ENCODE data around the gene PDE9A. TPM values are rescaled to one million over a fixed set of nuclear protein-coding genes. Genes with fewer than 3 reads are reported as not detected.

PDE9A gene
- total and polyA plus RNA-seq, 2 experiments from 2014 or later: 26.5 to 31.1 TPM

DNA sequence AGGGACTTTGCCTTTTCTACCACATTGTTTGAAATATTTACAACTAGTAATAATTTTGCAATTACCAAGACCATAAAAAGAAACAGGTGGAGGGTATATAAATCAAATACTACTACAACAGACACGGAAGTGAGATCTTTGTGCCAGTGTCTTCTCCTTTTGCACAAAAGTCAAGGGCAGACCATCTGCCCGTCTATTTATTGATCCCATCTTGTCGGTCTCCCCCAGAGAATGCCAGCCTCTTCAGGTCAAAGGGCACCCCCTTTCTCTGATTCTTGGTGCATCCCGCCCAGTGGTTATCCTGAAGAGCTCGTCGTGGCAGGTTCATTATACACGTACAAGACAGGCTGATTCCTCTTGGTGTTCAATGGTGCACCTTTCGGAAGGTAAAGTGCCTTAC, 4.8 kb upstream of the PDE9A start (continued):
- TF ChIP-seq, protein P1, sequence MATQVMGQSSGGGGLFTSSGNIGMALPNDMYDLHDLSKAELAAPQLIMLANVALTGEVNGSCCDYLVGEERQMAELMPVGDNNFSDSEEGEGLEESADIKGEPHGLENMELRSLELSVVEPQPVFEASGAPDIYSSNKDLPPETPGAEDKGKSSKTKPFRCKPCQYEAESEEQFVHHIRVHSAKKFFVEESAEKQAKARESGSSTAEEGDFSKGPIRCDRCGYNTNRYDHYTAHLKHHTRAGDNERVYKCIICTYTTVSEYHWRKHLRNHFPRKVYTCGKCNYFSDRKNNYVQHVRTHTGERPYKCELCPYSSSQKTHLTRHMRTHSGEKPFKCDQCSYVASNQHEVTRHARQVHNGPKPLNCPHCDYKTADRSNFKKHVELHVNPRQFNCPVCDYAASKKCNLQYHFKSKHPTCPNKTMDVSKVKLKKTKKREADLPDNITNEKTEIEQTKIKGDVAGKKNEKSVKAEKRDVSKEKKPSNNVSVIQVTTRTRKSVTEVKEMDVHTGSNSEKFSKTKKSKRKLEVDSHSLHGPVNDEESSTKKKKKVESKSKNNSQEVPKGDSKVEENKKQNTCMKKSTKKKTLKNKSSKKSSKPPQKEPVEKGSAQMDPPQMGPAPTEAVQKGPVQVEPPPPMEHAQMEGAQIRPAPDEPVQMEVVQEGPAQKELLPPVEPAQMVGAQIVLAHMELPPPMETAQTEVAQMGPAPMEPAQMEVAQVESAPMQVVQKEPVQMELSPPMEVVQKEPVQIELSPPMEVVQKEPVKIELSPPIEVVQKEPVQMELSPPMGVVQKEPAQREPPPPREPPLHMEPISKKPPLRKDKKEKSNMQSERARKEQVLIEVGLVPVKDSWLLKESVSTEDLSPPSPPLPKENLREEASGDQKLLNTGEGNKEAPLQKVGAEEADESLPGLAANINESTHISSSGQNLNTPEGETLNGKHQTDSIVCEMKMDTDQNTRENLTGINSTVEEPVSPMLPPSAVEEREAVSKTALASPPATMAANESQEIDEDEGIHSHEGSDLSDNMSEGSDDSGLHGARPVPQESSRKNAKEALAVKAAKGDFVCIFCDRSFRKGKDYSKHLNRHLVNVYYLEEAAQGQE (IDR thresholded peaks at IDR 0.05; ENCODE audit: unreplicated experiment): no peak
- no peak for TF ChIP-seq JUNB (IDR thresholded peaks at IDR 0.05; ENCODE audit: unreplicated experiment)
- TF ChIP-seq EZH2phosphoT487 (IDR thresholded peaks at IDR 0.05; ENCODE audit: unreplicated experiment): no peak
- TF ChIP-seq POLR2AphosphoS5 (IDR thresholded peaks at IDR 0.05; ENCODE audit: low read depth): no peak
- TF ChIP-seq EZH2 (IDR thresholded peaks at IDR 0.05; ENCODE audit: low read depth, unreplicated experiment): no peak
- TF ChIP-seq, protein P2, sequence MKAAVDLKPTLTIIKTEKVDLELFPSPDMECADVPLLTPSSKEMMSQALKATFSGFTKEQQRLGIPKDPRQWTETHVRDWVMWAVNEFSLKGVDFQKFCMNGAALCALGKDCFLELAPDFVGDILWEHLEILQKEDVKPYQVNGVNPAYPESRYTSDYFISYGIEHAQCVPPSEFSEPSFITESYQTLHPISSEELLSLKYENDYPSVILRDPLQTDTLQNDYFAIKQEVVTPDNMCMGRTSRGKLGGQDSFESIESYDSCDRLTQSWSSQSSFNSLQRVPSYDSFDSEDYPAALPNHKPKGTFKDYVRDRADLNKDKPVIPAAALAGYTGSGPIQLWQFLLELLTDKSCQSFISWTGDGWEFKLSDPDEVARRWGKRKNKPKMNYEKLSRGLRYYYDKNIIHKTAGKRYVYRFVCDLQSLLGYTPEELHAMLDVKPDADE (IDR thresholded peaks at IDR 0.05): no peak
- TF ChIP-seq STAT1 (IDR thresholded peaks at IDR 0.05; ENCODE audit: unreplicated experiment): no peak
- TF ChIP-seq, protein P3, sequence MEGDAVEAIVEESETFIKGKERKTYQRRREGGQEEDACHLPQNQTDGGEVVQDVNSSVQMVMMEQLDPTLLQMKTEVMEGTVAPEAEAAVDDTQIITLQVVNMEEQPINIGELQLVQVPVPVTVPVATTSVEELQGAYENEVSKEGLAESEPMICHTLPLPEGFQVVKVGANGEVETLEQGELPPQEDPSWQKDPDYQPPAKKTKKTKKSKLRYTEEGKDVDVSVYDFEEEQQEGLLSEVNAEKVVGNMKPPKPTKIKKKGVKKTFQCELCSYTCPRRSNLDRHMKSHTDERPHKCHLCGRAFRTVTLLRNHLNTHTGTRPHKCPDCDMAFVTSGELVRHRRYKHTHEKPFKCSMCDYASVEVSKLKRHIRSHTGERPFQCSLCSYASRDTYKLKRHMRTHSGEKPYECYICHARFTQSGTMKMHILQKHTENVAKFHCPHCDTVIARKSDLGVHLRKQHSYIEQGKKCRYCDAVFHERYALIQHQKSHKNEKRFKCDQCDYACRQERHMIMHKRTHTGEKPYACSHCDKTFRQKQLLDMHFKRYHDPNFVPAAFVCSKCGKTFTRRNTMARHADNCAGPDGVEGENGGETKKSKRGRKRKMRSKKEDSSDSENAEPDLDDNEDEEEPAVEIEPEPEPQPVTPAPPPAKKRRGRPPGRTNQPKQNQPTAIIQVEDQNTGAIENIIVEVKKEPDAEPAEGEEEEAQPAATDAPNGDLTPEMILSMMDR (conservative IDR thresholded peaks at IDR 0.05; ENCODE audit: low read depth in 2 of 2): no peak

DNA sequence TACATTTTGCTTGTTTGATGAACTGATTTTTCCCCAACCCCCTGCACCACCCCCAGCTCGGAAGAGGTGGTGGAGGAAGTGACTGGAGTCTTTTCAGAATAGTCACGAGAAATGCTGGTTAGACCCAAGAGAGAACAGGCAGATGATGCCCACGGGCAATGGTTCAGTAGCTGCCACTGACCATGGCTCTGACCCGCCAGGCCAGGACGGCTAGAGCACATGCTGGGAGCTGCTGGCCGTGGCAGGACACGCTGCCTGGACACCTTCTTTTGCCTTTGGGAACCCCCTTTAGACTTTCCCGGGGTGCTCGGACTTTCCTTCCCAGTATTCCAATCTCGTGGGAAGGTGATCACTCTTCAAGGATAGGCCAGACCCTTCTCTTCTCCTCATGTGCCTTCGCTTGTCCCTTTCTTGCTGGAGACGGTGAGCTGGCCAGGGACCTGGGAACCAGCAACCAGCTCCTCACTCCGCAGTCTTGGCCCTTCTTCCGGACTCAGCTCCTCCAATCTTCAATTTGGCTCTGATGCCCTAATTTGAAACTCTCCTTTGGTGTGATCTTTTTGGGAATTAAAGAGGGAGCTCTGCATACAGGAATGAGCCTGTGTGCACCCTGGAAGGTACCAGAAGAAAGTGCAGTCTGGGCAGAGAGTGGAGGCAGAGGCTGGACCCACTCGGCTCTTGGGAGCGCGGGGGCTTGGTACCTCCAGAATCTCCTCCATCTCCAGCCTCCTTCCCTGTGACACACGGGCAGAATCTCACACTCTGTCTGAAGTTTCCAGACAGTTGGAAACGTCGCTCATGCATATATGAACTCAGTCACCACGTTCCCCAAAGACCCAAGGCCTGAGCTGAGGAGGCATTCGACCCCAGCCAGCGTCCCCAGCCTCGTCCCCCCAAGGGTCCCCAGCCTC, 4.0 kb upstream of the PDE9A start:
- H3K4me3 Mint-ChIP-seq: no peak overlapping the region
- Histone ChIP-seq H3K27me3 (ENCODE audit: insufficient read depth) (no peaks in the 10 kb centered on the region), H3K27ac (ENCODE audit: low read depth) (no peak overlapping the region), H3K9me2 (ENCODE audit: insufficient read depth) (no peaks in the 10 kb centered on the region), H3K4me1 (ENCODE audit: insufficient read depth) (no peaks in the 10 kb centered on the region; the same call in 1 of the 2 replicates), H3K4me3 (no peak overlapping the region), H4K20me1 (replicated peaks; ENCODE audit: insufficient read depth) (no peaks in the 10 kb centered on the region), H3K4me2 (no peak overlapping the region), H2AFZ (no peak overlapping the region), H3K36me3 (ENCODE audit: insufficient read depth) (no peaks in the 10 kb centered on the region), H3K79me2 (replicated peaks; ENCODE audit: insufficient read depth) (peaks cover 2% of the 10 kb centered on the region; the same call in 1 of the 2 replicates), H3F3A (replicated peaks; ENCODE audit: low read depth) (0 out of 2 replicates have a peak, but pooled peaks cover under 1% of the 10 kb centered on the region)
- ATAC-seq (no peak), DNase-seq (ENCODE audit: low spot score) (no peak)
- H3K27ac Mint-ChIP-seq: no peak overlapping the region
- H3K36me3 Mint-ChIP-seq (ENCODE audit: low read depth): no peaks in the 10 kb centered on the region; the same call in 2 of the 3 replicates
- peaks cover 11% of the 10 kb centered on the region for H3K4me1 Mint-ChIP-seq
- peaks cover 21% of the 10 kb centered on the region for H3K27me3 Mint-ChIP-seq (ENCODE audit: insufficient read depth, low read depth, poor library complexity)
- H3K9me3 Mint-ChIP-seq: no peaks in the 10 kb centered on the region; the same call in 1 of the 3 replicates
- TF ChIP-seq POLR2AphosphoS5 (IDR thresholded peaks at IDR 0.05; ENCODE audit: low read depth) (no peak), ZNF114 (CRISPR knock-in tag; IDR thresholded peaks at IDR 0.05) (no peak)
- TF ChIP-seq, protein P2 (IDR thresholded peaks at IDR 0.05): no peak
